CD4-positive, alpha-beta T cell treated with Interleukin-1 beta for 1 hour (primary cell): ENCODE data around the gene UNC50.

Experiments
- DNase-seq, 2 donors: peaks; one replicate each; pipeline ENCODE4 v3.0.0-alpha.2; 2020 to 2022

The UNC50 gene

GRCh38 chr2:98615481-98615880, 7.1 kb downstream of the UNC50 start:
- no peak for DNase-seq

GRCh38 chr2:98617149-98617548, 8.8 kb downstream of the UNC50 start:
- no peak for DNase-seq

- DNase-seq: no peak
These were observed 15.3 kb downstream of the UNC50 start for GRCh38 chr2:98623657-98624056.

- DNase-seq: no peak
These were observed 24.0 kb downstream of the UNC50 start for GRCh38 chr2:98632351-98632750.

GRCh38 chr2:98634406-98635092, 26.2 kb downstream of the UNC50 start:
- DNase-seq: peak; percentile 48 to 60

- DNase-seq: peak; percentile 56 to 74
These were observed 29.2 kb downstream of the UNC50 start for GRCh38 chr2:98637401-98638147.

- no peak for DNase-seq
These were observed 35.2 kb downstream of the UNC50 start for GRCh38 chr2:98643496-98644100.

- no peak for DNase-seq
These were observed 39.2 kb downstream of the UNC50 start for GRCh38 chr2:98647636-98648035.

- no peak for DNase-seq
These were observed 40.1 kb downstream of the UNC50 start for GRCh38 chr2:98648451-98648850.

GRCh38 chr2:98649135-98649991, 41.0 kb downstream of the UNC50 start:
- peak; percentile 84 to 88 for DNase-seq

GRCh38 chr2:98649992-98650375, 41.6 kb downstream of the UNC50 start:
- no peak for DNase-seq

GRCh38 chr2:98650998-98651397, 42.6 kb downstream of the UNC50 start:
- no peak for DNase-seq

- DNase-seq: peak; percentile 69
These were observed 46.5 kb downstream of the UNC50 start for GRCh38 chr2:98654699-98655495.

GRCh38 chr2:98656800-98657199, 48.4 kb downstream of the UNC50 start:
- DNase-seq: peak; percentile 56 to 61

GRCh38 chr2:98658816-98659490, 50.6 kb downstream of the UNC50 start:
- peak in 1 of 2 donors; percentile 52 for DNase-seq

- peak in 1 of 2 donors; percentile 46 for DNase-seq
These were observed 51.1 kb downstream of the UNC50 start for GRCh38 chr2:98659491-98659840.

- peak; percentile 26 to 59 for DNase-seq
These were observed 55.2 kb downstream of the UNC50 start for GRCh38 chr2:98663511-98664090.

- peak; percentile 54 to 61 for DNase-seq
These were observed 55.9 kb downstream of the UNC50 start for GRCh38 chr2:98664323-98664722.

- DNase-seq: no peak
These were observed 57.3 kb downstream of the UNC50 start for GRCh38 chr2:98665677-98666076.
